Type B pancreatic cell (in vitro differentiated cells): ENCODE data around the gene DNLZ. TPM values are rescaled to one million over a fixed set of nuclear protein-coding genes. Genes with fewer than 3 reads are reported as not detected.
A peak's percentile ranks its signal among the peaks of the same experiment; 100 is the strongest.

Experiments
- DNase-seq: peaks from one replicate; pipeline ENCODE4 v3.0.0; 2021; ENCODE audit warnings: mixed read lengths; ENCODE audit not compliant: unreplicated experiment; ENCODE audit errors: extremely low spot score
- H3K27ac Mint-ChIP-seq: 2 replicates; pipeline ENCODE4 v1.8.0; 2021; ENCODE audit warnings: mild to moderate bottlenecking, mixed read lengths
- H3K27me3 Mint-ChIP-seq: 2 replicates; pipeline ENCODE4 v1.8.0; 2021; ENCODE audit warnings: mixed read lengths
- H3K36me3 Mint-ChIP-seq: 2 replicates; pipeline ENCODE4 v1.8.0; 2021; ENCODE audit warnings: mixed read lengths
- H3K4me1 Mint-ChIP-seq: one replicate; pipeline ENCODE4 v1.8.0; 2021; ENCODE audit warnings: mixed read lengths; ENCODE audit not compliant: unreplicated experiment
- H3K4me3 Mint-ChIP-seq: 2 replicates; pipeline ENCODE4 v1.8.0; 2021; ENCODE audit warnings: mild to moderate bottlenecking, mixed read lengths
- H3K9me3 Mint-ChIP-seq: 2 replicates; pipeline ENCODE4 v1.8.0; 2021; ENCODE audit warnings: mixed read lengths
- CTCF ChIP-seq: fragments of 200-600 bp; sonication (generic); conservative IDR thresholded peaks from 2 replicates; pipeline ENCODE4 v1.5.0; 2021; ENCODE audit warnings: antibody characterized with exemption, mild to moderate bottlenecking
- total RNA-seq: library from RNA; stranded (reverse); gene quantifications from 2 replicates; pipeline ENCODE4 v1.2.1, GENCODE V29; 2021; ENCODE audit warnings: low replicate concordance

The DNLZ gene
- total RNA-seq, 1 donor from 2014 or later, result 14.0 TPM

GRCh38 chr9:136313111-136314055, 50.2 kb downstream of the DNLZ start:
- TF ChIP-seq CTCF, result no peak

GRCh38 chr9:136312436-136312835, 51.1 kb downstream of the DNLZ start:
- peak; percentile 71 for TF ChIP-seq CTCF
- Mint-ChIP-seq H3K4me3 (no peak overlapping the region), H3K9me3 (peaks cover 10% of the 10 kb centered on the region), H3K27ac (no peak overlapping the region), H3K36me3 (no peaks in the 10 kb centered on the region), H3K4me1 (peaks cover 3% of the 10 kb centered on the region), H3K27me3 (no peaks in the 10 kb centered on the region)
- no peak for DNase-seq

More at GRCh38 chr9:136313111-136314055, 50.2 kb downstream of the DNLZ start:
- H3K4me3 Mint-ChIP-seq, result no peak overlapping the region
- no peaks in the 10 kb centered on the region for H3K27me3 Mint-ChIP-seq
- peaks cover 10% of the 10 kb centered on the region for H3K9me3 Mint-ChIP-seq
- peaks cover 9% of the 10 kb centered on the region for H3K4me1 Mint-ChIP-seq
- no peak overlapping the region for H3K27ac Mint-ChIP-seq
- DNase-seq, result no peak
- H3K36me3 Mint-ChIP-seq, result no peaks in the 10 kb centered on the region

GRCh38 chr9:136312009-136312375, 51.6 kb downstream of the DNLZ start:
- no peak for TF ChIP-seq CTCF
- Mint-ChIP-seq H3K9me3 (peaks cover 10% of the 10 kb centered on the region), H3K36me3 (no peaks in the 10 kb centered on the region), H3K4me3 (no peak overlapping the region), H3K4me1 (no peaks in the 10 kb centered on the region), H3K27me3 (no peaks in the 10 kb centered on the region), H3K27ac (no peak overlapping the region)
- DNase-seq, result no peak

- Mint-ChIP-seq H3K9me3 (peaks cover 10% of the 10 kb centered on the region), H3K36me3 (no peaks in the 10 kb centered on the region), H3K27ac (no peak overlapping the region), H3K27me3 (no peaks in the 10 kb centered on the region), H3K4me3 (no peak overlapping the region), H3K4me1 (no peaks in the 10 kb centered on the region)
- no peak for DNase-seq
- TF ChIP-seq CTCF, result no peak
These were observed 52.2 kb downstream of the DNLZ start for GRCh38 chr9:136311051-136312008.

GRCh38 chr9:136310273-136311030, 53.1 kb downstream of the DNLZ start:
- no peaks in the 10 kb centered on the region for H3K36me3 Mint-ChIP-seq
- no peak overlapping the region for H3K27ac Mint-ChIP-seq
- peaks cover 10% of the 10 kb centered on the region for H3K9me3 Mint-ChIP-seq
- H3K4me3 Mint-ChIP-seq, result no peak overlapping the region
- no peaks in the 10 kb centered on the region for H3K4me1 Mint-ChIP-seq
- H3K27me3 Mint-ChIP-seq, result no peaks in the 10 kb centered on the region
- TF ChIP-seq CTCF, result no peak
- no peak for DNase-seq
